Glomerular visceral epithelial cell (primary cell): ENCODE results near the gene FLNB.
"Not testable (repeated sequence)": the region's sequence is repeated elsewhere in the genome, so short reads cannot be mapped to it uniquely, and the experiment has no call there.

Source experiments
- DNase-seq: peaks from one replicate; pipeline ENCODE4 v3.0.0-alpha.2; 2016; ENCODE audit errors: extremely low spot score

The FLNB gene

DNA sequence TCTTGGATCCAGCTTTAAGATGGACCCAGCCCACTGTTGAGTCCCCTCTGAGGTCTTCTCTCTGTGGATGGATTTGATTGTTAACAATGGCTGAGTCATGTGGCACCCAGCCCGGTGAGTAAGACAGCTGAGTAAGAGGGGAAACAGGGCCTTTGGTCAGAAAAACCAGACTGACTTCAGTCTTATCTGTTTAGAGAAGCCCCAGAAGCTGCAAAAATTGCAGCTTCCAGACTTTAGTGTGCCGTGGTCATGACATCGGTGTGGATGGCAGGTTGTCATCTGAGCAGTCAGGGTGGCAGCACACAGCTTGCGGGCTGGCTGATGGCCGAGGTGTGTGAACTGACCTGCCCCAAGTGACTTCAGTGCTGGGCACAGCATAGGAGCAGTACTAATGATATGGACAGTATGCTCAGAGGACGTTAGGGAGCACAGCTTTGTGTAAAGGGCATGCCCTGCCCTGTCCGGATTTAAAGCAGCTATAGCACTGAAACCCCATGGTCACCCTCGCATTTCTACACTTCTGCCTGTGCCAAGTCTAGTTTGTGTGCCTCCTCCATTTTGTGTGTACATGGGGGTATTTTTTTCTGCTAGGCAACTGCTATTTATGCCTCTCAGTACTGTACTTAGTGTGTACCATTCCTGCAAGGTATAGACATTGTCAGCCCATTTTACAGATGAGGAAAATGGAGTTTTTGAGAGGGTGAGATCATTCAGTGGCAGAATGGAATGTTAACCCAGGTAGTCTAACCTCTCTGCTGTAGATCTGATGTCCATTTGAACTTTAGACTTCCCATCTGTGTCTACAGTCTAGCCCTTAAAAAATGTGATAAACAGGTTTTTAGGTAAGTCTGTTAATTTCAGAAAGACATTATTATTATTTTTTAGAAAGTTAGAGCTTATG, 44.4 kb downstream of the FLNB start:
- peak; percentile 94 for DNase-seq

DNA sequence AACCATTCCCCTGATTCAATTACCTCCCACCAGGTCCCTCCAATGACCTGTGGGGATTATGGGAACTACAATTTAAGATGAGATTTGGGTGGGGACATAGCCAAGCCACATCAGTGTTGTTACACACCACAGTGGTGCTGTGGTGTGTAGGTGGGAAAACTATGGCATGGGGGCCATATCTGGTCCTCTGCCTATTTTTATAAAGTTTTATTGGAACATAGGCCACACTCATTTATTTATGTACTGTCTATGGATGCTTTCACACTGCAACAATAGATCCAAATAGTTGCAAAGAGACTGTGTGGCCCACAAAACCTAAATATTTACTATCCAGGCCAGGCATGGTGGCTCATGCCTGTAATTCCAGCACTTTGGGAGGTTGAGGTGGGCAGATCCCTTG, 46.4 kb downstream of the FLNB start:
- no peak for DNase-seq

DNA sequence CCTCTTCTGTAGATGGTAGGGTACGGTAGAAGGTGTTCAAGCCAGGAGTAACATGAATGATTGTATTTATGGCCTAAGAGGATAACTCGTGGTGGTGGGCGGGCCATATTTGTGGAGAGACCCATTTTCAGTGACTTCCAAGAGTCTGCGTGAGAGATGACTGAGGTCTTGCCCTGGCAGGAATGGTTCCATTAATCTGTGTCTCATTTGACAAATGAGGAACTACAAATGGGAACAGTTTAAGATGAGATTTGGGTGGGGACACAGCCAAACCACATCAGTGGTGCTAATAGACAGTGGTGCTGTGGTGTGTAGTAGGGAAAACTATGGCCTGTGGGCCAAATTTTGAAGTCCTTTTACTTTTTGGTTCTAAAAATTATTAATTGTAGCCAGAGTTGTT, 47.1 kb downstream of the FLNB start:
- DNase-seq = no peak

- not testable (repeated sequence) for DNase-seq
These were observed 47.7 kb downstream of the FLNB start for GRCh38 chr3:58055891-58056290.

- DNase-seq = no peak
These were observed 50.4 kb downstream of the FLNB start for GRCh38 chr3:58058361-58059263.

GRCh38 chr3:58059349-58060321, 51.4 kb downstream of the FLNB start:
- DNase-seq = peak; percentile 83

DNA sequence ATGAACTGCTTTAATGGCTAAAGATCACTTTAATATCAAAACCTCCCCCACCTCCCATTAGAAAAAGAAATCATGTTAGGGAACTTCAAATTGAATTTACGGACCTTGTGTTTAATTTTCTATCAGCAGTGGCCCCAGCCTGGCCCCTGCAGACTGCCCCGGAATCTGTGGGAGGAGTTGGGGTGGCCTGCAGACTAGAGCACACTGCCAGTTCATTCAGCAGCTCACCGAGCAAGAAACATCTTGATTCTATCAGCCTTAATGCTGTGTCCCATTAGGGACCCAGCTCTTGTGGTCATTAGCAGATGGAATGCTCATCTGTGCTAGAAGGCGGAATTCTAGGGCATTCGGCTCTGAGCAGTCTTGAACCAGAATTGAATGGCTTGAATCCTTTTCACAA, 54.2 kb downstream of the FLNB start:
- DNase-seq = no peak

GRCh38 chr3:58063022-58063815, 55.0 kb downstream of the FLNB start:
- DNase-seq = peak; percentile 88

DNA sequence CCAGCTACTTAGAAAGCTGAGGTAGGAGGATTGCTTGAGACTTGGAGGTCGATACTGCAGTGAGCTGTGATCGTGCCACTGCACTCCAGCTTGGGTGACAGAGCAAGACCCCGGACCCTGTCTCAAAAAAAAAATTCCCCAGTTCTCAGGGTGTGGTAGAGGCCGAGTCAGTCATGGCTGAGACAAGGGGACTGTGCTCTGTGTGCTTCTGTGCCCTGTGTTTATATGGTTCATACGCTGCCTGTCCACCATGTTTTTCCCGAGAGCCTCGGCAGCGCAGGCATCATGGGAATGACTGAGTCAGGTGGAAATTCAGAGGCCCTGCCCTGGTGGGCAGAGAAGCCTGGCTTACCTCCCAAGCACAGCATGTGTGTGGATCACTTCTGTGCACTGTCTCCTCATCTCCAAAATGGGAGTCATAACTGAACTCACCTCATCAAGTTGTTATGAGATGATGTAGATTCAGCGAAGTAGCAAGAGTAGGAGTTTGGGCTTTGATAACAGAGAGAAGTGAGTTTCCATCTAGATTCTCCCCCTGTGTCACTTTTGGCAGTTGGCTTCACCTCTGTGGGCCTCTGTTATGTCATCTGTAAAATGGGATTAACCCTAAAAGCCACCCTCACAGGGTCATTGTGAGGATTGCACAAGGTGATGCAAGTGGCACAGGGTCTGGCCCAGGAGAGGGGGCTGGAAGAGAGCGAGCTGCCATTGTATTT, 56.9 kb downstream of the FLNB start:
- no peak for DNase-seq

DNA sequence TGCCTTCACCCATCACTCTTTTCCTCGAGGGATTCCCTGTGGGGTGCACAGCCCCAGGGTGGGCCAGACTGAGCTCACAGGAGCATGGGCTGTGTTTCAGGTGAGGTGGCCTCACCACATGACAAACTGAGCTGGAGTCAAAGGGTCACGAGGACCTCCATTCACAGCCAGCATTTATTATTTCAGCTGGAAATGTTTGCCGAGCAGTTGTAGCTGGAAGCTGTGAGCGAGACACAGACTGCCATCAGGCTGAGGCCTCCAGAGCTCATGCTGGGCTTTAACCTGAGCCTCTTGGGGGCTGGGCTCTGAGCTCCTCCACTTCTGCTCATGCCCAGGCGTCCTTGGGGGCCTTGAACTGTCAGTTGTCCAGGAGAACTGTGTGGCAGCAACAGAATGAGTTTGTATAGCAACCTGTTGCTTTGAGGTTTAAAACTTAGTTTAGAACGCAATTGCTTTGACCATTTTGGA, 57.5 kb downstream of the FLNB start:
- no peak for DNase-seq

GRCh38 chr3:58066842-58067241, 58.6 kb downstream of the FLNB start:
- peak; percentile 47 for DNase-seq

DNA sequence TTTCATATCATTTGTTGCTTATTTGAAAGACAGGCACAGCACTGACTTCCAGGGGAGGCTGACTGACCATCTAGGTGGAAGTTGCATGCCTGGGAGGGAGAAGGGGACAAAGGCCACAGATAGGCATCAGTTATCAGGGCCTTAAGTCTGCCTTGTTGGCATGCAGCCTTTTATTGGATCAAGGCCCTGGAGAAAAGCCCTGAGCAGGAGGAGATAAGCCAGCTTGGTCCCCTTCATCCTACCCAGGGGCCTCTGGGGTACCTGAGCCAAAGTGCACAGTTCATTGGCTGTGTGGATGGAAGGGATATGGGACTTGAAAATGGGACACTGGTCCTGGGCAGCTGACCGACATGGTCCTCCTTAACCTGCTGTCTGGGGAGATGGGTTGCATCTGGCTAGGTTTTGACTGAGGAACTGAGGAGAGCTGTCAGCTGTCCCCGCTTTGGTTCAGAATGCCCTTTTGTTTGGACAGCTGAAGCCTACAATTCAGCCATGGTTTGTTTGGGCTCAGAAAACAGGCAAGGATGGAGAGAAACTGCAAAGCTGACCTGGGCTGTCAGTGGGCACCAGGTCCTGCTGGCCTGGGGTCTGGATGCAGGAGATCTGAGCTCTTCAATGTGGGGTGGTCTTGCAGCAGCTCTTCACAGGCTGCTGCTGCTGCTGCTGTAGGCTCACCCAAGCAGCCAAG, 60.0 kb downstream of the FLNB start:
- no peak for DNase-seq

- peak; percentile 93 for DNase-seq
These were observed 63.3 kb downstream of the FLNB start for GRCh38 chr3:58071480-58071971.

- peak; percentile 80 for DNase-seq
These were observed 64.0 kb downstream of the FLNB start for GRCh38 chr3:58072052-58072762.

- no peak for DNase-seq
These were observed 64.5 kb downstream of the FLNB start for GRCh38 chr3:58072763-58073130.

- DNase-seq = peak; percentile 74
These were observed 65.3 kb downstream of the FLNB start for GRCh38 chr3:58073301-58074108.

DNA sequence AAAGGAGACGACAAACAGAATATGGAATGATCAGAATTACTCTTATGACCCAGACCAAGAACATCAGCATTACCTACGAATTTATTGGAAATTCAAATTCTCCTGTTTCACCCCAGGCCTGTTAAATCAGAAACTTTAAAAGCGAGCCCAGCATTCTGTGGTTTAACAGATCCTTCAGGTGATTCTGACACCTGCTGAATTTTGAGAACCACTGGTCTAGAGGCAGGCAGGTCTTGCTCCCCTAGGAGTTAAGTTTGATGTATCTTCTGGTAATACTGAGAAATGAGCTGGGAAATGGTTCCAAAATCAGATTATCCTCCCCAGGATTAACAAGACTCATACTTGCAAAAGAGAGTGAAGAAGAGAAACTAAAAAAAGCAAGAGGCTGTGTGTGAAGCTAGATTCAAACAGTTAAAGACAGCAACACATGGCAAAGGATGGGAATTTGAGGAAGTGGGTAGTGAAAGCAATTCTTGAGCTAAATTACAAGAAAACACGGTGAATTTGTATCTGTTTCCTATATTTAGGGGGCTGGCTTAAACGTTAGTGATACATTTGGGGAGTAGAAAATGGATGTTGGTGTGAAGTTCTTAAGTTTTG, 66.0 kb downstream of the FLNB start:
- DNase-seq = no peak
